GM23338 (cell line): ENCODE data around the gene RMDN3. TPM values are rescaled to one million over a fixed set of nuclear protein-coding genes. Genes with fewer than 3 reads are reported as not detected.

Source experiments
- polyA plus RNA-seq: library from polyadenylated mRNA; unstranded; fragments of >200 nt; fragmentation: Nextera tagmentation; extraction: Ambion mirVana; gene quantifications from 2 replicates; pipeline ENCODE4 v1.2.1, GENCODE V29; 2016
- small RNA-seq: library from RNA; depleted of rRNA; stranded (forward); fragments of <200 nt; gene quantifications from one replicate; pipeline ENCODE3, GENCODE V24; 2014; ENCODE audit warnings: low replicate concordance
- total RNA-seq: library from RNA; depleted of rRNA; stranded (reverse); fragments of >200 nt; shearing (Covaris generic); gene quantifications from 2 replicates; pipeline ENCODE4 v1.2.3, GENCODE V29; 2014; rRNA removed

The RMDN3 gene
- total and polyA plus RNA-seq, 2 experiments from 2014 or later, result 15.6 to 17.0 TPM

Small RNAs within 50 kb of the gene (small RNA-seq; reads per million reads assigned to genes)
- gene SUMO2P15, result not detected

Other genes with a start within 250 kb of the RMDN3 start
- gene CCDC32, start 190.2 kb downstream of the RMDN3 start, total RNA-seq, result 15.4 and 16.9 TPM in 2 replicates
- 12.2 and 13.8 TPM in 2 replicates for gene CCDC32, start 190.2 kb downstream of the RMDN3 start, polyA plus RNA-seq
- gene RPUSD2, start 186.0 kb downstream of the RMDN3 start, total RNA-seq, result 23.3 and 25.5 TPM in 2 replicates
- 21.2 and 22.0 TPM in 2 replicates for gene RPUSD2, start 186.0 kb downstream of the RMDN3 start, polyA plus RNA-seq
- gene KNL1, start 161.0 kb downstream of the RMDN3 start, total RNA-seq, result 43.2 and 46.2 TPM in 2 replicates
- 16.7 and 18.5 TPM in 2 replicates for gene KNL1, start 161.0 kb downstream of the RMDN3 start, polyA plus RNA-seq
- 19.4 and 20.3 TPM in 2 replicates for gene RAD51, start 60.1 kb downstream of the RMDN3 start, total RNA-seq
- 19.5 and 26.2 TPM in 2 replicates for gene RAD51, start 60.1 kb downstream of the RMDN3 start, polyA plus RNA-seq
- gene GCHFR, start 8.8 kb upstream of the RMDN3 start, total RNA-seq, result 44.2 and 45.4 TPM in 2 replicates
- gene GCHFR, start 8.8 kb upstream of the RMDN3 start, polyA plus RNA-seq, result 38.9 and 40.2 TPM in 2 replicates
- 0.08 and 0.80 TPM in 2 replicates for gene C15orf62, start 14.7 kb upstream of the RMDN3 start, total RNA-seq
- gene C15orf62, start 14.7 kb upstream of the RMDN3 start, polyA plus RNA-seq, result 0.16 and 0.68 TPM in 2 replicates
- gene ZFYVE19, start 51.8 kb upstream of the RMDN3 start, total RNA-seq, result 22.7 and 23.5 TPM in 2 replicates
- 8.5 and 9.8 TPM in 2 replicates for gene ZFYVE19, start 51.8 kb upstream of the RMDN3 start, polyA plus RNA-seq
- 23.0 and 35.0 TPM in 2 replicates for gene DNAJC17, start 52.2 kb upstream of the RMDN3 start, total RNA-seq
- 77.6 and 81.6 TPM in 2 replicates for gene DNAJC17, start 52.2 kb upstream of the RMDN3 start, polyA plus RNA-seq
- gene PPP1R14D, start 73.5 kb upstream of the RMDN3 start, total RNA-seq, result not detected in 2 replicates
- gene PPP1R14D, start 73.5 kb upstream of the RMDN3 start, polyA plus RNA-seq, result not detected in 2 replicates
- 209 and 253 TPM in 2 replicates for gene SPINT1, start 88.8 kb upstream of the RMDN3 start, total RNA-seq
- 38.6 and 41.3 TPM in 2 replicates for gene SPINT1, start 88.8 kb upstream of the RMDN3 start, polyA plus RNA-seq
- 2.9 and 4.7 TPM in 2 replicates for gene RHOV, start 119.0 kb upstream of the RMDN3 start, total RNA-seq
- gene RHOV, start 119.0 kb upstream of the RMDN3 start, polyA plus RNA-seq, result 3.0 and 4.4 TPM in 2 replicates
- gene VPS18, start 139.2 kb upstream of the RMDN3 start, total RNA-seq, result 39.4 and 42.5 TPM in 2 replicates
- 4.7 and 5.9 TPM in 2 replicates for gene VPS18, start 139.2 kb upstream of the RMDN3 start, polyA plus RNA-seq
- 0.31 and 0.62 TPM in 2 replicates for gene DLL4, start 174.1 kb upstream of the RMDN3 start, total RNA-seq
- 0.64 and 0.99 TPM in 2 replicates for gene DLL4, start 174.1 kb upstream of the RMDN3 start, polyA plus RNA-seq
- 112 and 124 TPM in 2 replicates for gene CHAC1, start 198.2 kb upstream of the RMDN3 start, total RNA-seq
- gene CHAC1, start 198.2 kb upstream of the RMDN3 start, polyA plus RNA-seq, result 73.0 and 74.4 TPM in 2 replicates